ENCODE measurements around the gene ZNF845.
"Not testable (repeated sequence)": the region's sequence is repeated elsewhere in the genome, so short reads cannot be mapped to it uniquely, and the experiment has no call there.

The ZNF845 gene

DNA sequence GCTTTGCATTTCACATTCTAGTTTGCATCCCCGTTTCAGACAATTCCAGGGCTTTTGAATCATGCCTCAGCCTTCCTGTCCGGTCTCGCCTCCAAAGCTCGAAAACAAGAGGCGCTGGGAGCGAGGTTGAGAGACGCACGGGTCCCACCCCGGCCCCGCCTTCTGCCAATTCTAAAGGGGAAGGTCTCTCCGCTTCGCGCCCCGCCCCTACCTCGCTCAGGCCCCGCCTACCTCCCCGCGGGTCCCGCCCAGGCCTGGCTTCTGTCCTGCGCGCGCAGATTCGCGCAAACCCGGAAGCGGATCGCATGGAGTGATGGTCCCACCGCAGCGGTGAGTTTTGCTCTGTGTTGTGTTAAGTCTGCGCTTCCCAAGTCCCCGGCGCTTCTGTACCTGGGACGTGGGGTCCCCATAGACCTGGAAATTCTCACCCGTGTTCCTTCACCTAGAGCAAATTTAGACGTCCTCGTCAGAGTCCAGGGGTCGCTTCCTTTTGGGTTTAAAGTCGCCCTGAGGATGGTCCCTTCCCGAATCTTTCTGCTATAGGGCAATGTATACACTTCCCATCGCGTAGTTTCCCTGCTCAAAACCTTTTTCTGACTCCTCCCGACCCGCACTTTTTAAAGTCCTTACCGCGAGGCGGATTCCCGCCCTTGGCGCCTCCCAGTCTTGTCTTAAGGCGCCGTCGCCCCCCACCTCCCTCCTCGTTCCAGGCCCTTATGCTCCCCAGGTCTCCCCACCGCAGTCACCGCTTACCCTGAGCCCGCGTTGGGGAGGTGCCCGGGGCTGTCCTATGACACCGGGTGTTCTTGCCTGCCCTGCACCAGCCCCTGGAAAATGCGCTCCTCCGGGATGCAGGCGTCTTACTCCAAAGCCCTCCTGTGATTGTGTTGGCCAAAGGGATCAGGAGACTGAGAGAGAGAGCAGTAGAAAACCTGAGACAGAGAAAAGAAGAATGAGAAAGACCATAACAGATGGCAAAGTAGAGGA is at the start of gene ZNF845:
TSS of gene ZNF845 (plus strand) at position 287 of the 987 bp plus-strand sequence. CDS start 7,559 bp downstream, outside the sequence.
- peak; percentile 89 for DNase-seq (ENCODE audit: low read depth)

DNA sequence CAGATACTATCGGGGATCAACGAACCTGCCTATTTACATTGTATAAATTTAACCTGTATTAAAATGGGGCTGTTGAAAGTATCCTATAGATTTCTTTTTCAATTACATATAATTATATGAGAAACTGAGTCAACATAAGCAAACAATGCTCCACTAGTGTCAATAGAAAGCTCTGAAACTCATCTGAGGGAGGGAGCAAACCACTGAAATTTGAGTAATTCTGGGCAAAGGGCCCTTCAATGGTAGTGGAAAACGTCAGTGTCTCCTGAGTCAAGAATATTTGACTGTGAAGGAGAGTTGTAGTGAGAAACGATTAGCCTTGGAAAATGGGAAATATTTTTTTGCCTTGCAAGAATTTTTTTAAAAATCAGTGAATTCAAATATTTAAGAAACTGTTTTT is 48.5 kb upstream of the ZNF845 start:
- no peak for DNase-seq (ENCODE audit: low read depth)

DNA sequence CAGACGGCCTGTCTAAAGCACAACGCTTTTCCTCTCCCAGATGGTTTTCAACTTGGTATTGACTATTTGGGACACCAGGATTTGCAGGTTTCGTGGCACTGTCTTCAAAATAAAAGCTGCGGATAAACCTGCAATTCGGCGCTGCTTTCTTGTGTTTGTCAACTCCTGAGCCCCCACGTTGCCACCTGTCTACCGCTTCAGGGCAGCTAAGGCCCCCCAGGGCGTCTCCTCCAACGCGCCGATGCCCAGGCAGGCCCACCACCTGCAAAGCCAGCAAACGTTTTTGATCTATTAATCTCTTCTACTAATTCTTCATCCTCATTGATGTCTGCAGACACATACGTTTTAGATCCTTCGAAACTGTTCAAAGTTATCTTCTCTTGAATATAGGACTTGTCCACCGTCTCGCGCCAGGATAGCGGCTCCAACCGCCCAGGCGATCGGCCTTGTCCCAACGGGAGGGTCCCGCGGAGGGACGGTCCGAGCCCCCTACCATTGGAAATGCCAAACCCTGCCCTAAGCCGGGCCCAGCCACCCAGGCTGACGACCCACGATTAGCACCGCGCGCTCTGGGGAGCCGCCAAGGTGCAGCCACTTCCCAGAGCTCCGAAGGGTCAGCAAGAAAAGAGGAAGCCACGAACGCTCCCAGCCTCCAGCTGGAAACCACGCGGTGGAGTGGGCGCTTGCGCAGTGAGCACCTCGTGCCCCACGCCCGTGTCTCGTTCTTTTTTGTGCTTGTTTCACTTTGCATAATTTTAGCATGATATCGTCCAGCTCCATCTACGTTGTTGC is 42.6 kb upstream of the ZNF845 start:
- no peak for DNase-seq (ENCODE audit: low read depth)

DNA sequence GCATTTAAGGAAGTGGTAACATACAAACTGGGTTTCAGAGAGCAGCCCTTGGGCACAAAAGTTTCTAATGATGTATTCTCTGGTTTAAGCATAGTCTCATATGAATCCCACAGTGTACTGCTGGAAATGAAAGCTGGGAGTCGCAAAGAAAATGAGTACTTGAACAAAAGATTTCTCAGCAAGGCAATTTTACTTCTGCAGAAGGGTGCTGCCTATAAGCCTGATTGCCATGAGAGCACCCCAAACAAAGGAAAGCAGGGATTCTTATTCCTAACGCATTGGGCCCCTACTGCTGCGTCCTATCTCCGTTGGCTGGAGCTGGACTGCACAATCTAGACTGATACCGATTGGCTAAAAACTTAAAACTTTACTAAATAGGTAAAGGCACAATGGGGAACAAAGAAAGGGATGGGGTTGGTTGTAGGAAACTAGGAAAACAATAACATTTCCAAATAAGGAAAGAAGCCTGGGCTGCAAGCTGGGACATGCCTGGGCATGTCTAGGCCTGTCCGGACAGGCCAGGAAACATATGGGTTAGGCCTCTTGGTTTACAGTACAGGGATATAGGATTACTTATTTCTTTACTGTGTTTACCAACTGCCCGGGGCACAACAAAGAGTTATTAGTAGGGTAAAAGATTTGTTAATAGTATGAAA is 38.6 kb upstream of the ZNF845 start:
- no peak for DNase-seq (ENCODE audit: low read depth)

DNA sequence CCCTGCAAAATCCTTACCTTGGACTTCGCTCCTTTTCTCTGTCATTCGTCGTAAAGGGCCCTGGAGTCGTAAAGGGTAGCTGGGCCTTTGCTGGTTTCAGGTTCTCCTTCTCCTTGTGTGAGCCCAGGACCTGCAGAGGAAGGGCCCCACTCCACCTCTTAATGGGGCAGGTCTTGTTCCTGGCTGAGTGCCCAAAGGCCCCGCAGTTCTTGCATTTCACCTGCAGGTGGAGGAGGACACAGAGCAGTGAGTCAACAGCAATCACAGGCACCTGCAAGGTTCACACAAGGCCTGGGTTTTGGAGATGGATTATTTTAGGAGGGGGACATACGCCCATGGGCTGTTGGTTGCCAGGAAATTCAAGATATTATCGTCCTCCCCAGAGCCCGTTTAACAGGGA is 32.2 kb upstream of the ZNF845 start:
- not testable (repeated sequence) for DNase-seq (ENCODE audit: low read depth)

DNA sequence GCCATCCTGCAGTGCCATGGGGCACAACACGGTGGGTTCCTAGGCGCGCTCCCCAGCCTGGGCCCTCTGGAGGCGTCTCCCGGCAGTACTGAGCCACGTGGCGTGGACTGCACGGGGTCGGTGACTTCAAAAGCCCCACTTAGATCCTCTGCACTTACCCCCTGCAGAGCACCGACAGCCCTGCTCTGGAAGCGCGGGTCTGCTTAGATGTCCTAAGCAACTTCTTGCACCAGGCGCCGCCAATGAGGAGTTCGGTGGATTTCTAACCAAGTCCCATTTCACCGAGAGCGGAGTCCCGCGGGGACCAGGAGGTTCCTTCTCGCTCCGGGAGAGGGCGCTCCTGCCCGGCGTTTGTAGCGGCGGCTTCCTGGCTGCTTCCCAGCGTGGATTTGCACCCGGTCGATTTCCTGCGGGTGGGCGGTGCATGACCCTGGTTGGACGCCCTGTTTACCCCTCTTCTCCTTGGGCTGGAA is 25.2 kb upstream of the ZNF845 start:
- DNase-seq (ENCODE audit: low read depth), result no peak

DNA sequence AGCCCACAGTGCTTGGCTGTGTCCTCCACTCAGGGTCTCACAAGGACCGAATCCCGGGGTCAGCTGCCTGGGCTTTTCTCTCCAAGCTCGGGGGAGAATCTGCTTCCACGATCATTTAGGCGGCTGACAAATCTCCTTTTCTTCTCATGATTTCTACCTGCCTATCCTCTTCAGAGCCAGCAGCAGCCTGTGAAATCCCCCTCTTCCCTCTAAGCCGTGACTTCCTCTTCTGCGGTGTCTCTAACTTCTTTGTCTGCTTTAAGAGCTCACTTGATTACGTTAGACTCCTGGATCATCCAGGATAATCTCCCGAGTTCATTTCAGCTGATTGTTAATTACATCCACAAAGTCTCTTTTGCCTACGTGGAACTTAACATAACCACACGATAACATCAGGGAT is 22.5 kb upstream of the ZNF845 start:
- no peak for DNase-seq (ENCODE audit: low read depth)

DNA sequence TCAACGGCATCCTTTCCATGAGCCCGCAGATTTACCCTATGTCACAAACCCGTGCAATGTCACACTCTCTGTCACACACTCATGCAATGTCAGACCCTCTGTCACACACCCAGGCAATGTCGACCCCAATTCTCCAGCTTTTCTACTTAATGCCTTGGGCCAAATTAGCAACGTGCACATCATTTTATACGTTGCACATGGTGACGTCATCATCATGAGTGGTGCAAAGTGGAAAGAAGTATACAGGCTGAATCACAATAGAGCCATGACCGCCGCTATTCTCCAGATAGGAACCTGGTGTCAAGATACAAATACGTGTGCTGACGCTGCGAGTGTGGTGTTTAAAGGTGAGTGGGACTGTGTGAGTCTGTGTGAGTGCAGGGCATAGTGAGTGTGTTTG is 21.7 kb upstream of the ZNF845 start:
- no peak for DNase-seq (ENCODE audit: low read depth)

DNA sequence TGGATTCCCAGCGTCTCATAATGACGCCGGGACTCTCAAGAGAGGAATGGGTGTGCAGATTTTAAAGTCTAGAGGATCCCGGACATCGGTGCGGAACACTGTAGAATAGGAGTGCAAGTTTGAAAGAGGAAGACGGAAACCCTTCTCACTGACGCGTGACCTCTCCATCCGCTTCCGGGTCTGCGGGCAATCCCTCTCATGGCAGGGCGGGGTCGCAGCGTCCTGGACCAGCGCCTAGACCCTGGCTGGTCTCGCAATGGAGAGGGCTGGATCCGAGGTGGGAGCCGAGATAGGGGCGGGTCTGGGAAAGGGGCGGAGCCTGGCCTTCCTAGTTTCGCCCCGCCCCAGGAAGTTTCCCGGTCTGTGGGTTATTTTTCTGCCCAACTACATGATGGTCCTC is 4.6 kb upstream of the ZNF845 start:
- DNase-seq (ENCODE audit: low read depth), result peak; percentile 10

DNA sequence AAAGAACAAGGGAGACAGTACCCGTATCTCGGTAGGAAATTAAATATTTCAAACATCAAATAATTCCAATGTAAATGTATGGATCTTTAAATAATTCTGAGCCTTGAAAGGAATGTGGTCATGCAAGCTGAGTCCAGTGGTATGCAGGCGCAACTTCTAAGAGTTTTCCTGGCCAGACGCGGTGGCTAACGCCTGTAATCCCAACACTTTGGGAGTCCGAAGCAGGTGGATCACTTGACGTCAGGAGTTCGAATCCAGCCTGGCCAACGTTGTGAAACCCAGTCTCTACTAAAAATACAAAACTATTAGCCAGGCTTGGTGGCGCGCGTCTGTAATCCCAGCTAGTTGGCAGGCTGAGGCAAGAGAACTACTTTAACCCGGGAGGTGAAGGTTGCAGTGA is 1.1 kb upstream of the ZNF845 start:
- no peak for DNase-seq (ENCODE audit: low read depth)

DNA sequence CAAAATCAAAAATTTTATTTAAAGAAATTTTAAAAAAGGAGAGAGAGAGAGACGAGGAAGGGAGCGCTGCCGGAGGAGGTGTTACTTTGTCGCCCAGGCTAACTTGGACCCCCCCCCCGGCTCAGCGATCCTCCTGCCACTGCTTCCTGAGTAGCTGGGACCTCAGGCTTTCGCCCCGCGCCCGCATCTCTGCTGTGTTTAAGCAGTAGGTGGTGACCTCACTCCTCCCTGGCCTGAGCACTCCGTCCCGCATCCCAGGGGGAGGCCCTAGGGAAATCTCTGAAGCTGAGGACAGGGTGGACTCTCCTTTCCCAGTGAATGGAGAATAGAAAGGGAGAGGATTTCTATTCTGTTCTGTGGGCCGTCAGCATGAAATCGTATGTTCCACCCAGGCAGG is 485 bp upstream of the ZNF845 start:
- peak; percentile 11 for DNase-seq (ENCODE audit: low read depth)

DNA sequence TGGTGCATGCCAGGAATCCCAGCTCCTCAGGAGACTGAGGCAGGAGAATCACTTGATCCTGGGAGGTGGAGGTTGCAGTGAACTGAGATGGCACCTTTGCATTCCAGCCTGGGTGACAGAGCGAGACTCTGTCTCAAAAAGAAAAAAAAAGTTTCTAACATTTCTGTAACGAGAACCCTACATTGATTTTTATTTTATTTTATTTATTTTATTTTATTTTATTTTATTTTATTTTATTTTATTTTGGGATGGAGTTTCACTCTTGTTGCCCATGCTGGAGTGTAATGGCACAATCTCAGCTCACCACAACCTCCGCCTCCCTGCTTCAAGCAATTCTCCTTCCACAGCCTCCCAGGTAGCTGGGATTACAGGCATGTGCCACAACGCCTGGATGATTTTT is 10.9 kb downstream of the ZNF845 start:
- not testable (repeated sequence) for DNase-seq (ENCODE audit: low read depth)

DNA sequence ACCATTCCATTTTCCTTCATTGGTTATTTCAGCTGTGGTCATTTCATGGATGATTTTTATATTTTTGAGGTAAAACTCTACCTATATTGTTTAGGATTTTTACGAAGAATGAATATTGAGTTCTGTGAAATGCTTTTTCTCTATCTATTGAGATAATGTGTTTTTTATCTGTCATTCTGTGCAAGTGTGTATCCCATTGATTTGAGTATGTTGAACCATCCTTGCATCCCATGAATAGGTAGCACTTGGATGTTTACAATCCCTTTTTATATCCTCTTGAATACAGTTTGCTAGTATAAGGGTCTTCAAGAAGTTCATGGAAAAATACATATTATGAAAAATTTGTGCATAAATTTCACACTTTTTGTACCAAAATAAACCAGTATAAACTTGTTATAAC is 22.2 kb downstream of the ZNF845 start:
- no peak for DNase-seq (ENCODE audit: low read depth)

DNA sequence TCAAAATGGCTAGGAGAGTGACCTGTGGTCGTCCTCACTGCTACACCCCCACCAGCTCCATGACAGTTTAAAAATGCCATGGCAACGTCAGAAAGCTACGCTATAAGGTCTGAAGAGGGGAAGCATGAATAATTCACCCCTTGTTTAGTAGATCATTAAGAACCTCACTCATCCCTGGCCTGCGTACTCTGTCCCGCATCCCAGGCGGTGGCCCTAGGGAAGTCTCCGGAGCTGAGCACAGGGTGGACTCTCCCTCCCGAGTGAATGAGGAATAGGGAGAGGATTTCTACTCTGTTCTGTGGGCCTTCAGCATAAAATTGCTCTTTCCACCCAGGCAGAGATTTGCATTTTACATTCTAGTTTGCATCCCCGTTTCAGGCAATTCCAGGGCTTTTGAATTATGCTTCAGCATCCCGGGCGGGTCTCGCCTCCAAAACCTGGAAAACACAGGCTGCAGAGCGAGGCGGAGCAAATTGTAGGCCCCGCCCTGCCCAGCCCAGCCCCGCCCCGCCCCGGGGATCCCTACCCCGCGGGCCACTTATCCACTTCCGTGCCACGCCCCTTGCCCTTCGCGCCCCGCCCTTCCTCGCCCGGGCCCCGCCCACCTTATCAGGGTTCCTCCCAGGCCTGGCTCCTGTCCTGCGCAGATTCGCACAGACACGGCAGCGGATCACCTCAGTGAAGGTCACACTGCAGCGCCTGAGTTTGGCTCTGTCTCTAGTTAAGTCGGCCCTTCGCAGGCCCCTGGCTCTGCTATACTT is 24.5 kb downstream of the ZNF845 start:
- no peak for DNase-seq (ENCODE audit: low read depth)

DNA sequence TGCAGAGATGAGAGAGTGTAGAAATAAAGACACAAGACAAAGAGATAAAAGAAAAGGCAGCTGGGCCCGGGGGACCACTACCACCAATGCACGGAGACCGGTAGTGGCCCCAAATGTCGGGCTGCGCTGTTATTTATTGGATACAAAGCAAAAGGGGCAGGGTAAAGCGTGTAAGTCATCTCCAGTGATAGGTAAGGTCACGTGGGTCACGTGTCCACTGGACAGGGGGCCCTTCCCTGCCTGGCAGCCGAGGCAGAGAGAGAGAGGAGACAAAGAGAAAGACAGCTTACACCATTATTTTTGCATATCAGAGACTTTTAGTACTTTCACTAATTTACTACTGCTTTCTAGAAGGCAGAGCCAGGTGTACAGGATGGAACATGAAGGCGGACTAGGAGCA is 26.5 kb downstream of the ZNF845 start:
- not testable (repeated sequence) for DNase-seq (ENCODE audit: low read depth)

DNA sequence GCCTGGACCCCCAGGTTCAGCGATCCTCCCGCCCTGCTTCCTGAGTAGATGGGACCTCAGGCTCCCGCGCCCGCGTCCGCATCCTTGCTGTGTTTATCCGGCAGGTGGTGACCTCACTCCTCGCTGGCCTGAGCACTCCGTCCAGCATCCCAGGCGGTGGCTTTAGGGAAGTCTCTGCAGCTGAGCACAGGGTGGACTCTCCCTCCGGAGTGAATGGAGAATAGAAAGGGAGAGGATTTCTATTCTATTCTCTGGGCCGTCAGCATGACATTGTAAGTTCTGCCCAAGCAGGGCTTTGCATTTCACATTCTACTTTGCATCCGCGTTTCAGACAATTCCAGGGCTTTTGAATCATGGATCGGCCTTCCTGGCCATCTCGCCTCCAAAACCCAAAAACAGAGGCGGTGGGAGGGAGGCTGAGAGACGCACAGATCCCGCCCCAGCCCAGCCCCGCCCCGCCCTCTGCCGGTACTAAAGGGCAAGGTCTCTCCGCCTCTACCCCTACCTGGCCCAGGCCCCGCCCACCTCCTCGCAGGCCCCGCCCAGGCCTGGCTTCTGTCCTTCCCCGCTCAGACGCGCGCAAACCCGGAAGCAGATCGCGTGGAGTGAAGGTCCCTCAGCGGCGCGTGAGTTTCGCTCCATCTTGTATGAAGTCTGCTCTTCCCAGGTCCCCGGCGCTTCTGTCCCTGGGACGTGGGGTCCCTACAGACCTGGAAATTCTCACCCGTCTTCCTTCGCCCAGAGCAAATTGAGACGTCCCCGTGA is 31.8 kb downstream of the ZNF845 start, which contains the start of gene ZNF525:
TSS of gene ZNF525 (plus strand) at position 572 of the 765 bp plus-strand sequence. CDS start 6,577 bp downstream, outside the sequence.
- DNase-seq (ENCODE audit: low read depth), result peak; percentile 54

DNA sequence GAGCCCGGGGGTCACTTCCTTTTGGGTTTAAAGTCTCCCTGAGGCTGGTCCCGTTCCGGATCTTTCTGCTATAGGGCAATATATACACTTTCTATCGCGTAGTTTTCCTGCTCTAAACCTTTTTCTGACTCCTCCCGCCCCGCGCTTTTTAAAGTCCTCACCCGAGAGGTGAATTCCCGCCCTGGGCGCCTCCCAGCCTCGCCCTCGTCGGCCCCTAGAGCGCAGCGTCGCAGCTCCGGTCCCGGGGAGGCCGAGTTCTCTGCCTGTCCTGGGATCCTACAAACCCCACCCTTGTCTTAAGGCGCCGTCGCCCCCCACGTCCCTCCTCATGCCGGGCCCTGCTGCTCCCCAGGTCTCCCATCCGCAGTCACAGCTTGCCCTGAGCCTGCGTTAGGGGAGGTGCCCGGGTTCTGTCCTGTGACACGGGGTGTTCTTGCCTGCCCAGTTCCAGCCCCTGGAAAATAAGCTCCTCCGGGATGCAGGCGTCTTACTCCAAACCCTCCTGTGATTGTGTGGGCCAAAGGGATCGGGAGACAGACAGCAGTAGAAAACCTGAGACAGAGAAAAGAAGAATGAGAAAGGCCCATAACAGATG is 32.4 kb downstream of the ZNF845 start:
- no peak for DNase-seq (ENCODE audit: low read depth)

DNA sequence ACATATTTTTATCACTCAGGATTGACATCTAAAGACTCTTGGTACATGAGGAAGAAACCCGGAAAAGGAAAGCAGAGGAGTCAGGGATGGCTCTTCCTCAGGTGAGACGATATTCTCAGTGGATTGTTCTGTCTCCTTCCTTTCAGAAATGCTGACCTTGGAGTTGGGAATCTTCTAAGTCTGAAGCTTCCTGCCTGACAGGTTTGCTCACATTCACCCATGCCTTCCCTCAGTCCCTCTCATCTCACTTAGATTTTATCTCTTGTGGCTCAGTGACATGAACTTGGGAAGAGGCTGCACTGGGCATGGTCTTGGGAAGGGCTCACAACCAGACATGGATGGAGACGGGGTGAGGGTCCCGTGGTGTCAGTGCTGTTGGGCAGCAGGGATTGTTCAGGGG is 38.6 kb downstream of the ZNF845 start:
- no peak for DNase-seq (ENCODE audit: low read depth)

DNA sequence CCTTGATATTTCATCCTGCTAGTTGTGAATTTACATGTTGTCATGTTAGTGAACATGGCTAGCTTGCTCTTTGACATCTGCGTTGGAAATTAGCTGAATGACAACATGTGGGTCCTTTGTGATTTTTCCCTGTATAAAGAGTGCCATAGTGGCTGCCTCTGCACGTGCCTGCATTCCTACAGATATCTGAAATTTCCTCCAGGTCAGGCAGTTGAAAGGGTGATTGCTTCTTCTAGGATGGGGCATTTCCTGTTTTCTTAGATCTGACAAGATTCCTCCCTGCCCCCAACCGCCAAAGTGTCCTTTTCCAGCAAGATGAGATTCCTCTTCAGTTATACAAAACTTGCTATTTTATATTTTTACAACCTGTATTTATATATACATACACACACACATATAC is 40.7 kb downstream of the ZNF845 start:
- no peak for DNase-seq (ENCODE audit: low read depth)

DNA sequence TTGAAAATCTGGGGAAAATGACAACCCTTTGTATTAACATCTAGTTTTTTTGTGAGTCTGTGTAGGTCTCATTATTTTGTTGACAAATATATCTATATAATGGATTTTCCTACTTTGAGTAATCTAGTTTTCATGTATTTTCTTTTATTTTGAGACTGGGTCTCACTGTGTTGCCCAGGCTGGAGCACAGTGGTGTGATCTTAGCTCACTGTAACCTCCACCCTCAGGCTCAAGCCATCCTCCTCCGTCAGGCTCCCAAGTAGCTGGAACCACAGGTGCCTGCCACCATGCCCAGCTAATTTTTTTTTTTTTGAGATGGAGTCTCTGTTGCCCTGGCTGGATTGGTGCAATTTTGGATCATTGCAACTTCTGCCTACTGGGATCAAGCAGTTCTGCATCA is 41.2 kb downstream of the ZNF845 start:
- DNase-seq (ENCODE audit: low read depth), result no peak
